OCI-LY7 (cell line): ENCODE results near the gene FBXO31.

Source experiments
- CTCF ChIP-seq: fragments of 200-600 bp; sonication (generic); conservative IDR thresholded peaks from 2 replicates; pipeline ENCODE4 v1.5.1; 2014; ENCODE audit warnings: mild to moderate bottlenecking, antibody characterized with exemption, low read length, moderate library complexity, mixed read lengths
- EZH2phosphoT487 ChIP-seq: fragments of 200-600 bp; sonication (generic); IDR thresholded peaks from 2 replicates; pipeline ENCODE4 v1.6.1; 2018; ENCODE audit warnings: low read depth, borderline replicate concordance, mild to moderate bottlenecking, mixed run types, antibody characterized with exemption, low read length, moderate library complexity, mixed read lengths

DNA sequence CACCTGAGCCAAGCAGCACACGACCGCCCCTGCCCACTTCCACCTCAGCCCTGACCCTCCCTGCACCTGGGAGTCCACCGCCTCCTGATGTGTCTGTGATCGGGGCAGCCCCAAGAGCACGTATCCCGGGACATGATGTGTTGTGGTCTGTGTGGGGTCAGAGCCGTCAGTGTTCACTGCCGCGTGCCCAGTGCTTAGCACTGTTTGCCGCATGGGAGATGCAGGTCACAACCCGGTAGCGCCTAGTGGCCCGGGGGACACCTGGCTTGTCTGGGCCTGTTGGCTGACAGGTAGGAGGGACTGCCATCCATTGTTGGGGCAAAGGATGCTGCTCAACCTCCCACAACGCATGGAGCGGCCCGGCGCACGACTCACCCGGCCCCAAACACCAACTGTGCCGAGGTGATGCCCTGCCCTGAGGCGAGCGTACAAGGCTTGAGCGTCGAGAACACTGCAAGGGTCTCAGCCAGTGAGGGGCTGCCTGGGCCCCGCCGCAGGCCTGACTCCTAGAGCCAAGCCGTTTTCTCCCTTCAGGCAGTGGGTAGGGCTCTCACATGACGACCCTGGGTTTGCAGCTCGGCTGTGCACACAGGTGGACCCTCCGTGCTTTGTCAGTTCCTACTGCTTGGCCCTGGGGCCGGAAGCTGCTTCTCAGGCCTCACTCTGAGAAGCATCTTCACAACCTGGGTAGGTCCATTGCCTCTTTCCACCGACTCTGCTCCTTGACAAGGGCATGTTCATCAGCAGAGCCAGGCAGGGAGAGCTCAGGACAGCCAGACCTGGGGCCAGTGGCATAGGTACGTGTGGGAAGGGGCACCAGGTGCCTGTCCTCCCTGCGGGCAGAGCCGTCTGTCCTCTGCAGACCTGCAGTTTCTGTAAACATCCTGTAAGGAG, 60.5 kb downstream of the FBXO31 start:
- no peak for TF ChIP-seq CTCF
- no peak for TF ChIP-seq EZH2phosphoT487
